ENCODE data around the gene PTH2R. TPM values are rescaled to one million over a fixed set of nuclear protein-coding genes. Genes with fewer than 3 reads are reported as not detected.

PTH2R gene
- total and polyA plus RNA-seq, 2 donors (not counting 3 experiments of a cell fraction or from before 2014, with no cell fraction given): not detected

DNA sequence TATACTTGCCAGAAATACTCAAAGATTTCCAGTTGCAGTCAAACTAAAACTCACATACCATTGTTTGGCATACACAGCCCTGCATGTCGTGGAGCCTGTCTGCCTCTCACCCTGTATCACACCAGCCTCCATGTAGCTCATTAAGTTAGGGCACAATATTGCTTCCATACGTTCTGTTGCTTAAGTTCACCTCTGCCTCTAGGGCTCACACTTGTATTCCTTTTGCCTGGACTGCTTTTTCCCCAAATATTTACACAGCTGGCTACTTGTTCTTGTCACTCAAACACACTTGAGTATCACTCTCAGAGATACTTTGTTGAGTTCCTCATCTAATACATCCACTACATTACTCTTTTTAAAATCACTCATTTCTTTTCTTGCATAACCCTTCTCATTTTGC lies 83.1 kb downstream of the PTH2R start:
- no TSS peak for BruUV-seq (replicated peaks)
- H3K9ac ChIP-seq (replicated peaks; ENCODE audit: extremely low read depth, insufficient read depth, low read length): no peak overlapping the region
- H3K9me3 ChIP-seq (replicated peaks; ENCODE audit: control insufficient read depth, insufficient read depth, low read length): no peaks in the 10 kb centered on the region
- no peak overlapping the region for H3K4me2 ChIP-seq (ENCODE audit: insufficient read depth, low read length)
- H3K4me3 ChIP-seq (replicated peaks in 1 of 3; ENCODE audit: insufficient read depth in 1 of 3, low read depth in 1 of 3, low read length in 3 of 3): no peak overlapping the region
- no peak for DNase-seq (ENCODE audit: low read depth, low spot score)
- ChIA-PET CTCF (no interaction called here), POLR2A (no interaction called here)
- H3K79me2 ChIP-seq (ENCODE audit: control insufficient read depth, insufficient read depth, low read length): no peaks in the 10 kb centered on the region
- no peaks in the 10 kb centered on the region for H3K4me1 ChIP-seq (ENCODE audit: control insufficient read depth, extremely low read depth, insufficient read depth, low read length)
- no peak overlapping the region for H3K27ac ChIP-seq (ENCODE audit: insufficient read depth, low read depth, low read length)
- intact Hi-C loops (cut with micrococcal nuclease) (no loop called here), dilution Hi-C loops (cut with MboI; ENCODE audit: extremely low pct_ligation_motif_present, low sequenced_read_pairs) (no loop called here)
- no peaks in the 10 kb centered on the region for H3K9me1 ChIP-seq (replicated peaks; ENCODE audit: control insufficient read depth, extremely low read depth, insufficient read depth, low read length)
- H2AFZ ChIP-seq (ENCODE audit: low read depth, low read length): no peak overlapping the region
- H4K20me1 ChIP-seq (replicated peaks; ENCODE audit: control insufficient read depth, extremely low read depth, insufficient read depth, low read length): no peaks in the 10 kb centered on the region
- H3K27me3 ChIP-seq (ENCODE audit: control insufficient read depth in 2 of 2, insufficient read depth in 2 of 2, low read length in 2 of 2): no peaks in the 10 kb centered on the region
- no peak for TF ChIP-seq GATA2 (IDR thresholded peaks at IDR 0.05; ENCODE audit: insufficient read depth, insufficient read length, low read depth, low read length)
- H3K36me3 ChIP-seq (ENCODE audit: control insufficient read depth in 2 of 2, extremely low read depth in 1 of 2, insufficient read depth in 2 of 2, low read length in 2 of 2): no peaks in the 10 kb centered on the region
- no peak for FAIRE-seq

DNA sequence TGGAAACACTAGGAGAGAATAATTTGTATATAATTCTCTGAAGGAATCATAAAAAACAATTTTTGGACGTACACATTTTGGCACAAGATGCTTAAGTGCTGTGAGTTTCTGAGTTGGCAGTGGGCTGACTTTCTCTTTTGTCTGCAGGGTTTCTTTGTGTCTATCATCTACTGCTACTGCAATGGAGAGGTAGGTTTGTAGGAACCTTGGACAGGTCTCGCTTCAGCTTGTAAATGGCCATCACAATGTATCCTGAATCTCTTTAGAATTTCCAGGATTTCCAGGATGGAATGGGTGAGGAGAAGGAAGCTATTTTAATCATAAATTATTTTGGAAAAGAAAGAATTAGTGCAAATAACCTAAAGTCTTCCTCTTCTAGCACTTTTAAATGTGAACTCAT lies 83.9 kb downstream of the PTH2R start:
- no TSS peak for BruUV-seq (replicated peaks)
- Histone ChIP-seq H3K9ac (replicated peaks; ENCODE audit: extremely low read depth, insufficient read depth, low read length) (no peak overlapping the region), H3K9me3 (replicated peaks; ENCODE audit: control insufficient read depth, insufficient read depth, low read length) (no peaks in the 10 kb centered on the region), H3K4me2 (ENCODE audit: insufficient read depth, low read length) (no peak overlapping the region), H3K4me1 (ENCODE audit: control insufficient read depth, extremely low read depth, insufficient read depth, low read length) (no peaks in the 10 kb centered on the region), H3K4me3 (replicated peaks in 1 of 3; ENCODE audit: insufficient read depth in 1 of 3, low read depth in 1 of 3, low read length in 3 of 3) (no peak overlapping the region), H3K27me3 (ENCODE audit: control insufficient read depth in 2 of 2, insufficient read depth in 2 of 2, low read length in 2 of 2) (no peaks in the 10 kb centered on the region), H3K79me2 (ENCODE audit: control insufficient read depth, insufficient read depth, low read length) (no peaks in the 10 kb centered on the region), H3K9me1 (replicated peaks; ENCODE audit: control insufficient read depth, extremely low read depth, insufficient read depth, low read length) (no peaks in the 10 kb centered on the region), H4K20me1 (replicated peaks; ENCODE audit: control insufficient read depth, extremely low read depth, insufficient read depth, low read length) (no peaks in the 10 kb centered on the region), H3K27ac (ENCODE audit: insufficient read depth, low read depth, low read length) (no peak overlapping the region), H3K36me3 (ENCODE audit: control insufficient read depth in 2 of 2, extremely low read depth in 1 of 2, insufficient read depth in 2 of 2, low read length in 2 of 2) (no peaks in the 10 kb centered on the region), H2AFZ (ENCODE audit: low read depth, low read length) (no peak overlapping the region)
- intact Hi-C loops (cut with micrococcal nuclease): no loop called here
- dilution Hi-C loops (cut with MboI; ENCODE audit: extremely low pct_ligation_motif_present, low sequenced_read_pairs): no loop called here
- TF ChIP-seq GATA2 (IDR thresholded peaks at IDR 0.05; ENCODE audit: insufficient read depth, insufficient read length, low read depth, low read length) (no peak), POLR2AphosphoS5 (IDR thresholded peaks at IDR 0.05; ENCODE audit: insufficient read depth, low read depth, low read length) (no peak), EZH2 (IDR thresholded peaks at IDR 0.05; ENCODE audit: borderline replicate concordance, low read depth, low read length, severe bottlenecking) (no peak), FOS (IDR thresholded peaks at IDR 0.05; ENCODE audit: borderline replicate concordance, insufficient read depth, low read length) (no peak), MYC (IDR thresholded peaks at IDR 0.05; ENCODE audit: low read depth, low read length) (no peak), POLR2A (IDR thresholded peaks at IDR 0.05; ENCODE audit: low read depth, low read length) (no peak), JUN (IDR thresholded peaks at IDR 0.05; ENCODE audit: borderline replicate concordance, insufficient read depth, insufficient read length, low read depth) (no peak)
- TF ChIP-seq, protein P1, sequence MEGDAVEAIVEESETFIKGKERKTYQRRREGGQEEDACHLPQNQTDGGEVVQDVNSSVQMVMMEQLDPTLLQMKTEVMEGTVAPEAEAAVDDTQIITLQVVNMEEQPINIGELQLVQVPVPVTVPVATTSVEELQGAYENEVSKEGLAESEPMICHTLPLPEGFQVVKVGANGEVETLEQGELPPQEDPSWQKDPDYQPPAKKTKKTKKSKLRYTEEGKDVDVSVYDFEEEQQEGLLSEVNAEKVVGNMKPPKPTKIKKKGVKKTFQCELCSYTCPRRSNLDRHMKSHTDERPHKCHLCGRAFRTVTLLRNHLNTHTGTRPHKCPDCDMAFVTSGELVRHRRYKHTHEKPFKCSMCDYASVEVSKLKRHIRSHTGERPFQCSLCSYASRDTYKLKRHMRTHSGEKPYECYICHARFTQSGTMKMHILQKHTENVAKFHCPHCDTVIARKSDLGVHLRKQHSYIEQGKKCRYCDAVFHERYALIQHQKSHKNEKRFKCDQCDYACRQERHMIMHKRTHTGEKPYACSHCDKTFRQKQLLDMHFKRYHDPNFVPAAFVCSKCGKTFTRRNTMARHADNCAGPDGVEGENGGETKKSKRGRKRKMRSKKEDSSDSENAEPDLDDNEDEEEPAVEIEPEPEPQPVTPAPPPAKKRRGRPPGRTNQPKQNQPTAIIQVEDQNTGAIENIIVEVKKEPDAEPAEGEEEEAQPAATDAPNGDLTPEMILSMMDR (IDR thresholded peaks at IDR 0.05; ENCODE audit: extremely low read depth in 1 of 2, insufficient read depth in 1 of 2, low read depth in 1 of 2, low read length in 2 of 2): no peak
- TF ChIP-seq, protein P2, sequence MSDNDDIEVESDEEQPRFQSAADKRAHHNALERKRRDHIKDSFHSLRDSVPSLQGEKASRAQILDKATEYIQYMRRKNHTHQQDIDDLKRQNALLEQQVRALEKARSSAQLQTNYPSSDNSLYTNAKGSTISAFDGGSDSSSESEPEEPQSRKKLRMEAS (IDR thresholded peaks at IDR 0.05; ENCODE audit: insufficient read depth, insufficient read length): no peak
- ChIA-PET POLR2A (no interaction called here), CTCF (no interaction called here)
- DNase-seq (ENCODE audit: low read depth, low spot score) (no peak), FAIRE-seq (no peak)
